Measurements from ENCODE around the gene COL24A1.

DNA sequence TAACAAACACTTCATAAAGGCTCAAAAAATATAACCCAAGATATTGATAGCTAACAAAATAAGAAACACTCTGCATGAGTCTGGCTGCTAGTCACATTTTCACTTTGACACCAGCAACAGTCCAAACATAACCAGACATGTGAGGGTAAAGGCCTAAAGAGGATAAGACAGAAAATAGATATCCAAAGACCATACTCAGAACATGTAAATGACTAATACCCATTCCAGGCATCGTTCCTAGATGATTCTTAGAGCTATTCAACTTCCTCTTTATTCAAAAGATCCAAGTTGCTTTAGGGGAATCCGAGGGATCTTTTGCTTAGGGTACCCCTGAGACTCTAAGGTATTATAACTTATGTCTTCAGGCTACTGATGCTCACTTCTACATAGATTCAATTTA lies 5.1 kb downstream of the COL24A1 start:
- no peak for TF ChIP-seq POLR2AphosphoS5 (IDR thresholded peaks at IDR 0.05; ENCODE audit: low read depth, low read length)
- TF ChIP-seq TAF1 (IDR thresholded peaks at IDR 0.05; ENCODE audit: borderline replicate concordance, low read depth, low read length) = no peak
- TF ChIP-seq POLR2A (IDR thresholded peaks at IDR 0.05; ENCODE audit: low read depth, low read length) = no peak
